ENCODE results near the gene CIAO3. TPM values are rescaled to one million over a fixed set of nuclear protein-coding genes. Genes with fewer than 3 reads are reported as not detected.
"Not testable (repeated sequence)": the region's sequence is repeated elsewhere in the genome, so short reads cannot be mapped to it uniquely, and the experiment has no call there.

Gene CIAO3
- polyA plus RNA-seq, 1 donor: 18.0 TPM

GRCh38 chr16:724188-725040, 16.4 kb downstream of the CIAO3 start:
- no peak for DNase-seq (ENCODE audit: low read depth)

DNA sequence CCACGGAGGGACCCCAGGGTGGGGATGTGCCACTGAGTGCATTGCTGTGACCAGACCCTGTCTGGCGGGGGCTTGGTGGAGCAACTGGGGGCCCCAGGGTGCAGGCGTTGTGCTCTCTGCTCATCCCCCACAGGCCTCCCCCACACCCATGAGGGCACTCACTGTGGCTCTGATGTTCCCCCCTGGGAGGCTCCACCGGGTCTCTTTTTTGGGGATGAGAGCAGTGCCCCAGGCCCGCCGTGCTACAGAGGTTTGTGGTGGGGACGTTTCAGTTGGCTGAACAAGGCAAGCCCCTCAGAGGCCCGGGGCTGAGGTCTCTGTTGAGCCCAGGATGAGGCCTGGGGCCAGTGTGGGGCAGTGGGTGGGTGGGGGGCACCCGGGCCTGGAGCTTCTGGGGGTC, 17.1 kb downstream of the CIAO3 start:
- DNase-seq (ENCODE audit: low read depth): no peak

GRCh38 chr16:722835-723633, 17.8 kb downstream of the CIAO3 start:
- no peak for DNase-seq (ENCODE audit: low read depth)

GRCh38 chr16:721765-722540, 18.8 kb downstream of the CIAO3 start:
- DNase-seq (ENCODE audit: low read depth): no peak

GRCh38 chr16:720990-721764, 19.6 kb downstream of the CIAO3 start, which contains the start of gene ANTKMT:
Gene ANTKMT, plus strand, starts transcription at chr16:721146. Its CDS starts 129 bp downstream, at chr16:721275.
- DNase-seq (ENCODE audit: low read depth): no peak

DNA sequence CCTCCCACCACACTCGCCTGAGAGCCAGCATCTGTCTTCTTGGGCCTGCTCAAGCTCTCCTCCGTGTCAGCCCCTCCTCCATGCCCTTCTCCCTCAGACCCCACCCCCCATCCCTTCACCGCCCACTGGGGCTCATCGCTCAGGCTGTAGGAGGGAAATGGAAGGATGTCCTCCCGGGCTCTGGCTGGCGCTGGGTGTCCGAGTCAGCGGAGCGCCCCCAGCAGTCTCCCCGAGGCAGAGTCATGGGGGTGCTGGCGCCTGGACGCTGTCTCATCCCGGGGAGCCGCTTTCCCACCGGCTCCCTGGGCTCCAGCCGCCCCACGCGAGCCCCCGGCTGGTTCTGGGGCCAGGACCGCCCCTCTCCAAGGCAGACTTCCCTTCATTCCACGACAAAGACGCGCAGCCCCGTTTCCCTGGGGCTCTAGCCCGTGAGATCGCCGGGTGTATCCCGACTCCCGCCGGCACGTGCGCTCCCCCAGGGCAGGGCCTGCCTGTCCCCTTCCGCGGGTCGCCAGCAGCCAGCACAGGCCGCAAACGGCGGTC, 20.3 kb downstream of the CIAO3 start:
- DNase-seq (ENCODE audit: low read depth): no peak

DNA sequence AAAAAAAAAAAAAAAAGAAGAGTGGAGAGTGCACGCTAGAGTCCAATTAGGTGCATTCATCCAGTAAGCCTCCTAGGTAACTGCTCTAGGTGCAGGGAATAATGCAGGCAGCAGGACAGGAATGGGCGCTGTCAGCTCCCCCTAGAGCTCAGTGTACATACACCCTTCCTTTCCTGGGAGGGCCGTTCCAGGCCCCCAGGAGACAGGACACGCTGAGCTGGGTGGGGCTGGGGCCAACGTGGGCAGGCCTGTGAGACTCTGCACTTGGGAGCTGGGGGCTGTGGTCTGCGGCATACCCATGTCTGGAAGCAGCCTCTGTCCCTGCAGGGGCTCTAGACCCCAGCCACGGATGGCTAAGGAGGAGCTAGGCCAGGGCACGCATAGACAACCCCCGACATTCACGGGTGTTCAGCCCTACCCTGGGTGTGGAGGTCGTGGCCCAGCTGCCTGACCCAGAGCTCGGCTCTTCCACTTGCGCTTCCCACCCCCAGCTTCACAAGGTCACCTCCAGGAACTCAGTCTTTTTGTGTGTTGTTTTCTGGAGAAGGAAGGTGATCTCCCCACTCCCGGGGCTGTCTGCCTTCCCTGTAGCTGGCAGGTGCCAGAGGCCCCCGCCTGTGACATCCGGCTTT, 20.9 kb downstream of the CIAO3 start:
- no peak for DNase-seq (ENCODE audit: low read depth)

DNA sequence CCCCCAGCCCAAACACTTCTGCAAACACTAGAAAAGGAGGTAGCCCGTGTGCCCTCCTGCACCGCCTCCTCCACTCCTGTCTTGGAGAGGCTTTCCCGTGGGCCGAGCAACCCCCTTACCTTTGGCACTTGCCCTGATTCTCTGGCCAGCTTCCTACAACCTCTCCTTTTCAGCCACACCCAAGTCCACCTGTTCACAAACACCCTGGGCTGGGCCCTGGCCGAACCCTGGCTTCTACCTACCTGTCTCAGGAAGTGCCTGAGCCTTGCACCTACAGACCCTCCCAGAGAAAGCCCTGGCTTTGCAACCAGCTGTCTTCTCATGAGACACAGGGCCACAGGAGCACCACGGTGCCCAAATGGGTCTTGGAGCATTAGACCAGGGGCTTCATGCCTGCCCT, 21.9 kb downstream of the CIAO3 start:
- DNase-seq (ENCODE audit: low read depth): no peak

- DNase-seq (ENCODE audit: low read depth): no peak
These were observed 22.4 kb downstream of the CIAO3 start for GRCh38 chr16:718389-718788.

- DNase-seq (ENCODE audit: low read depth): no peak
These were observed 23.1 kb downstream of the CIAO3 start for GRCh38 chr16:717450-718245.

DNA sequence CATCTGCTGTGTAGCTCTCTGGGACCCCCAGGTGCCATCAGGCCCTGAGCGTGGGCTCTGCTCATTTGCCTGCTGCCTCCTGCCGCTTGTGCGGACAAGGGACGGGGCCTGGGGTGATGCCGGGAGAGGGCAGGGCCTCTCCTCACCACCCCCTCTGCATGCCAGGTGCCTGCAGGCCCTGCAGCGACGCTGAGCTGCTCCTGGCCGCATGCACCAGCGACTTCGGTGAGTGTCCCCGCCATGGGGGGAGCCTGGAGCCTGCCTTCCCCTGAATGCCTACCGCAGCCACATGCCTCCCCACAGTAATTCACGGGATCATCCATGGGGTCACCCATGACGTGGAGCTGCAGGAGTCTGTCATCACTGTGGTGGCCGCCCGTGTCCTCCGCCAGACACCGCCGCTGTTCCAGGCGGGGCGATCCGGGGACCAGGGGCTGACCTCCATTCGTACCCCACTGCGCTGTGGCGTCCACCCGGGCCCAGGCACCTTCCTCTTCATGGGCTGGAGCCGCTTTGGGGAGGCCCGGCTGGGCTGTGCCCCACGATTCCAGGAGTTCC, 23.9 kb downstream of the CIAO3 start:
- DNase-seq (ENCODE audit: low read depth): no peak

GRCh38 chr16:716200-716568, 24.6 kb downstream of the CIAO3 start:
- DNase-seq (ENCODE audit: low read depth): no peak

GRCh38 chr16:715477-716199, 25.2 kb downstream of the CIAO3 start:
- DNase-seq (ENCODE audit: low read depth): no peak

DNA sequence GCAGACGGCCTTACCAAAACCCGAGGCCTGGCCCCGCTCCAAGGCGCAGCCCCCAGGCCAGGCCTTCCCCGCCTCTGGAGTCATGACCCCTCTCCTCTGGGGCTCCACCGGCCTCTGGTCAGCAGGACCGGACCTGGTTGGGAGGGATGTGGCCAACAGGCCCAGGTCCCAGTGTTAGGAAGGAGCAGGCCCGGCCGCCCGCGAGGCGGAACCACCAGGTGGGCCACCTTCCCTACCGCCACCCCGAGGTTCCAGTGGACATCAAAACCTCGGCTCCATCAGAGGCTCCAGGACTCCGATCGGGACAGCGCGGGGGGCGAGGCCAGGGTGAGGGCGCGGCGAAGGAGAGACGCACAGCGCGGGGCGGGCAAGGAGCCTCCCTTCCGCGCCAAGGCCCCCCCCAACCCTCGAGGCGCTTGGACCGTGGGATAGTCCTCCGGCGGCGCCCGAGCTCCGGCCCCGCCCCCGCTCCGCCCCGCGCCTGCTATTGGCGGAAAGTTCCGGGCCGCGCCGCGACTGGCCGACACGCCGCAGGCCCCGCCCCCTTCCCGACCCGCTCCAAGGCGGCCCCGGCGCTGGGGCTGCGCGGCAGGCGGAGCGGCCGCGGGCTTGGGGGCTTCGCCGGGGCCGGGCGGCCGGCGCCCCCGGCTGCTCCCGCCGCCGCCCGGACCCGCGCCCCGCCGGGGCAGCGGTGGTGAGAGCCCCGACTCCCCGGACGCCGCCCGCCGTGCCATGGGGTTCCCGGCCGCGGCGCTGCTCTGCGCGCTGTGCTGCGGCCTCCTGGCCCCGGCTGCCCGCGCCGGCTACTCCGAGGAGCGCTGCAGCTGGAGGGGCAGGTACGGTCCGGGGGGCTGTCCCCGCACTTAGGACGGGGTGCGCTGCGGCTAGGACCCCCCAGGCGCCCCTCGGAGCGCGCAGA, 26.0 kb downstream of the CIAO3 start, which contains the start of gene METRN:
TSS of gene METRN (plus strand) at position 561 of the 919 bp plus-strand sequence. CDS start at position 733, 172 bp downstream.
- DNase-seq (ENCODE audit: low read depth): no peak

- no peak for DNase-seq (ENCODE audit: low read depth)
These were observed 26.7 kb downstream of the CIAO3 start for GRCh38 chr16:714079-714478.

DNA sequence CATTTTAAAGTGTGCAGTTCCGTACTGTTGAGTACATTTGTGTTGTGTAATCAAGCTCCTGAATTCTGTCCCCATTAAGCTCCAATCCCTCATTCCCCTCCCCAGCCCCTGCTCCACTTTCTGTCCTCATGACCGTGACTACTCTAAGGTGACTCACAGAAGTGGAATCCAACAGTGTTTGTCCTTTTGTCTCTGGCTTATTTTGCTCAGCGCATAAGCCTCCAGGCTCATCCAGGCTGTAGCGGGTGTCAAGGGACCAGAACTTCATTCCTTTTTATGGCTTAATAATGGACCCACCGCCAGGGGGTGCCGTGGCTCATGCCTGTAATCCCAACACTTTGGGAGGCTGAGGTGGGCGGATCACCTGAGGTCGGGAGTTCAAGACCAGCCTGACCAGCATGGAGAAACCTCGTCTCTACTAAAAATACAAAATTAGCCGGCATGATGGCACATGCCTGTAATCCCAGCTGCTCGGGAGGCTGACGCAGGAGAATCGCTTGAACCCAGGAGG, 28.0 kb downstream of the CIAO3 start:
- DNase-seq (ENCODE audit: low read depth): not testable (repeated sequence)

Measured in forelimb muscle (tissue), 1 donor.